Stimulated activated CD4-positive, alpha-beta T cell treated with anti-CD3 and anti-CD28 coated beads, TNF-alpha, amount 100 ng/mL, for 1 hour (primary cell): Measurements from ENCODE around the gene CCDC71L.

Experiments used
- DNase-seq, 3 donors: peaks; one replicate each; pipeline ENCODE4 v3.0.0-alpha.2; 2020; ENCODE audit warnings: low read depth in 3 of 3, low spot score in 1 of 3

Gene CCDC71L

GRCh38 chr7:106609416-106609815 is 51.5 kb downstream of the CCDC71L start:
- DNase-seq: no peak

- no peak for DNase-seq
Observed at GRCh38 chr7:106608661-106609060, 52.3 kb downstream of the CCDC71L start.
